ENCODE results near the gene ZCCHC12. TPM values are rescaled to one million over a fixed set of nuclear protein-coding genes. Genes with fewer than 3 reads are reported as not detected.

Gene ZCCHC12
- total RNA-seq, 1 donor from 2014 or later = 22.7 TPM

GRCh38 chrX:118857006-118857405 is 33.4 kb downstream of the ZCCHC12 start:
- no peak for TF ChIP-seq CTCF (IDR thresholded peaks at IDR 0.05; ENCODE audit: partially characterized antibody, unreplicated experiment)
- Mint-ChIP-seq H3K9me3 (ENCODE audit: unreplicated experiment) (no peaks in the 10 kb centered on the region), H3K4me1 (ENCODE audit: low read depth, unreplicated experiment) (no peaks in the 10 kb centered on the region), H3K27me3 (ENCODE audit: unreplicated experiment) (no peaks in the 10 kb centered on the region), H3K36me3 (ENCODE audit: unreplicated experiment) (no peaks in the 10 kb centered on the region), H3K4me3 (ENCODE audit: unreplicated experiment) (no peak overlapping the region), H3K27ac (ENCODE audit: unreplicated experiment) (no peak overlapping the region)
- no peak for DNase-seq

- H3K27me3 Mint-ChIP-seq (ENCODE audit: unreplicated experiment) = no peaks in the 10 kb centered on the region
- H3K4me1 Mint-ChIP-seq (ENCODE audit: low read depth, unreplicated experiment) = no peaks in the 10 kb centered on the region
- H3K4me3 Mint-ChIP-seq (ENCODE audit: unreplicated experiment) = no peak overlapping the region
- H3K36me3 Mint-ChIP-seq (ENCODE audit: unreplicated experiment) = no peaks in the 10 kb centered on the region
- TF ChIP-seq CTCF (IDR thresholded peaks at IDR 0.05; ENCODE audit: partially characterized antibody, unreplicated experiment) = no peak
- peaks cover under 1% of the 10 kb centered on the region for H3K9me3 Mint-ChIP-seq (ENCODE audit: unreplicated experiment)
- DNase-seq = no peak
- H3K27ac Mint-ChIP-seq (ENCODE audit: unreplicated experiment) = no peak overlapping the region
Measured at GRCh38 chrX:118861338-118861737, 37.7 kb downstream of the ZCCHC12 start.

GRCh38 chrX:118862091-118862490 is 38.5 kb downstream of the ZCCHC12 start:
- Mint-ChIP-seq H3K4me1 (ENCODE audit: low read depth, unreplicated experiment) (no peaks in the 10 kb centered on the region), H3K27ac (ENCODE audit: unreplicated experiment) (no peak overlapping the region), H3K27me3 (ENCODE audit: unreplicated experiment) (no peaks in the 10 kb centered on the region), H3K4me3 (ENCODE audit: unreplicated experiment) (no peak overlapping the region), H3K9me3 (ENCODE audit: unreplicated experiment) (peaks cover 2% of the 10 kb centered on the region), H3K36me3 (ENCODE audit: unreplicated experiment) (no peaks in the 10 kb centered on the region)
- no peak for TF ChIP-seq CTCF (IDR thresholded peaks at IDR 0.05; ENCODE audit: partially characterized antibody, unreplicated experiment)
- DNase-seq = no peak

- H3K4me1 Mint-ChIP-seq (ENCODE audit: low read depth, unreplicated experiment) = no peaks in the 10 kb centered on the region
- peaks cover 2% of the 10 kb centered on the region for H3K9me3 Mint-ChIP-seq (ENCODE audit: unreplicated experiment)
- H3K27ac Mint-ChIP-seq (ENCODE audit: unreplicated experiment) = no peak overlapping the region
- no peaks in the 10 kb centered on the region for H3K36me3 Mint-ChIP-seq (ENCODE audit: unreplicated experiment)
- no peak overlapping the region for H3K4me3 Mint-ChIP-seq (ENCODE audit: unreplicated experiment)
- no peak for DNase-seq
- TF ChIP-seq CTCF (IDR thresholded peaks at IDR 0.05; ENCODE audit: partially characterized antibody, unreplicated experiment) = no peak
- H3K27me3 Mint-ChIP-seq (ENCODE audit: unreplicated experiment) = no peaks in the 10 kb centered on the region
Measured at GRCh38 chrX:118862979-118863378, 39.4 kb downstream of the ZCCHC12 start.

- Mint-ChIP-seq H3K9me3 (ENCODE audit: unreplicated experiment) (peaks cover 2% of the 10 kb centered on the region), H3K27ac (ENCODE audit: unreplicated experiment) (no peak overlapping the region), H3K27me3 (ENCODE audit: unreplicated experiment) (no peaks in the 10 kb centered on the region), H3K4me1 (ENCODE audit: low read depth, unreplicated experiment) (no peaks in the 10 kb centered on the region), H3K36me3 (ENCODE audit: unreplicated experiment) (no peaks in the 10 kb centered on the region), H3K4me3 (ENCODE audit: unreplicated experiment) (no peak overlapping the region)
- DNase-seq = no peak
- TF ChIP-seq CTCF (IDR thresholded peaks at IDR 0.05; ENCODE audit: partially characterized antibody, unreplicated experiment) = no peak
Measured at GRCh38 chrX:118864063-118864635, 40.5 kb downstream of the ZCCHC12 start.
